DMS 273 treated with DMSO at 0.1 percent for 48 hours (cell line): ENCODE data around the gene NPPB.

Source experiments
- DNase-seq: peaks from one replicate; lab custom pipeline; 2025; lab: John Stamatoyannopoulos, UW

NPPB gene

GRCh38 chr1:11880911-11881748 is 22.4 kb upstream of the NPPB start:
- DNase-seq: no peak

GRCh38 chr1:11880181-11880575 is 21.4 kb upstream of the NPPB start:
- DNase-seq: no peak

GRCh38 chr1:11879311-11880180 is 20.8 kb upstream of the NPPB start:
- DNase-seq: no peak

- no peak for DNase-seq
These were observed 20.1 kb upstream of the NPPB start for GRCh38 chr1:11878891-11879190.

GRCh38 chr1:11878081-11878890 is 19.5 kb upstream of the NPPB start:
- DNase-seq: no peak

GRCh38 chr1:11877074-11877473 is 18.3 kb upstream of the NPPB start:
- no peak for DNase-seq

- no peak for DNase-seq
These were observed 16.3 kb upstream of the NPPB start for GRCh38 chr1:11875094-11875493.

- DNase-seq: no peak
These were observed 15.9 kb upstream of the NPPB start for GRCh38 chr1:11874624-11875023.

- DNase-seq: no peak
These were observed 15.5 kb upstream of the NPPB start for GRCh38 chr1:11874258-11874562.

- no peak for DNase-seq
These were observed 14.9 kb upstream of the NPPB start for GRCh38 chr1:11873395-11874257.

- DNase-seq: no peak
These were observed 13.8 kb upstream of the NPPB start for GRCh38 chr1:11872545-11872944.

GRCh38 chr1:11869650-11870207 is 11.0 kb upstream of the NPPB start:
- no peak for DNase-seq

GRCh38 chr1:11869104-11869503 is 10.4 kb upstream of the NPPB start:
- DNase-seq: no peak

GRCh38 chr1:11868331-11868980 is 9.7 kb upstream of the NPPB start:
- DNase-seq: no peak

- no peak for DNase-seq
These were observed 4.1 kb upstream of the NPPB start for GRCh38 chr1:11862890-11863289.

- DNase-seq: no peak
These were observed 1.8 kb upstream of the NPPB start for GRCh38 chr1:11860587-11860986.

GRCh38 chr1:11860083-11860482 is 1.3 kb upstream of the NPPB start:
- no peak for DNase-seq

- DNase-seq: no peak
These were observed 475 bp upstream of the NPPB start for GRCh38 chr1:11858968-11859871.

GRCh38 chr1:11858158-11858557 is 587 bp downstream of the NPPB start:
- no peak for DNase-seq
